Ammon's horn (tissue), 1 donor: Measurements from ENCODE around the gene SLC16A1.
"Not testable (repeated sequence)": the region's sequence is repeated elsewhere in the genome, so short reads cannot be mapped to it uniquely, and the experiment has no call there.

Experiments used
- DNase-seq: peaks from one replicate; pipeline ENCODE4 v3.0.0-alpha.2; 2016; ENCODE audit warnings: low spot score

SLC16A1 gene

GRCh38 chr1:112955773-112956543, at the start of gene SLC16A1:
Gene SLC16A1, minus strand, starts transcription at chr1:112956196. Its CDS starts 26,888 bp downstream, at chr1:112929308.
- peak; percentile 97 for DNase-seq

GRCh38 chr1:113003751-113004690, 48.0 kb upstream of the SLC16A1 start:
- no peak for DNase-seq

- no peak for DNase-seq
Observed at GRCh38 chr1:113002297-113002696, 46.3 kb upstream of the SLC16A1 start.

- DNase-seq, result peak; percentile 73
Observed at GRCh38 chr1:112998592-112999235, 42.7 kb upstream of the SLC16A1 start.

- DNase-seq, result no peak
Observed at GRCh38 chr1:112997781-112998180, 41.8 kb upstream of the SLC16A1 start.

- no peak for DNase-seq
Observed at GRCh38 chr1:112995890-112996289, 39.9 kb upstream of the SLC16A1 start.

- not testable (repeated sequence) for DNase-seq
Observed at GRCh38 chr1:112995021-112995420, 39.0 kb upstream of the SLC16A1 start.

- no peak for DNase-seq
Observed at GRCh38 chr1:112992780-112993179, 36.8 kb upstream of the SLC16A1 start.

GRCh38 chr1:112991402-112992120, 35.6 kb upstream of the SLC16A1 start:
- DNase-seq, result no peak

- DNase-seq, result no peak
Observed at GRCh38 chr1:112990271-112990670, 34.3 kb upstream of the SLC16A1 start.

GRCh38 chr1:112988367-112988766, 32.4 kb upstream of the SLC16A1 start:
- no peak for DNase-seq

- no peak for DNase-seq
Observed at GRCh38 chr1:112985123-112985522, 29.1 kb upstream of the SLC16A1 start.

GRCh38 chr1:112983537-112984131, 27.6 kb upstream of the SLC16A1 start:
- DNase-seq, result no peak

GRCh38 chr1:112982853-112983536, 27.0 kb upstream of the SLC16A1 start:
- DNase-seq, result peak; percentile 40

GRCh38 chr1:112982328-112982727, 26.3 kb upstream of the SLC16A1 start:
- no peak for DNase-seq

- not testable (repeated sequence) for DNase-seq
Observed at GRCh38 chr1:112981834-112982233, 25.8 kb upstream of the SLC16A1 start.

GRCh38 chr1:112981426-112981825, 25.4 kb upstream of the SLC16A1 start:
- no peak for DNase-seq

- no peak for DNase-seq
Observed at GRCh38 chr1:112975336-112975735, 19.3 kb upstream of the SLC16A1 start.

- no peak for DNase-seq
Observed at GRCh38 chr1:112974646-112975045, 18.6 kb upstream of the SLC16A1 start.

GRCh38 chr1:112973788-112974187, 17.8 kb upstream of the SLC16A1 start:
- DNase-seq, result no peak

GRCh38 chr1:112971006-112971405, 15.0 kb upstream of the SLC16A1 start:
- no peak for DNase-seq
